Gastrocnemius medialis (tissue), 4 donors: ENCODE data around the gene C1QTNF6.

Experiments used
- CTCF ChIP-seq, 5 experiments: fragments of 450-650 bp in 3 of 5; fragments of 200-600 bp in 2 of 5; sonication (generic) in 2 of 5; IDR thresholded peaks in 4 of 5; conservative IDR thresholded peaks in 1 of 5; 1 replicate in 4 of 5; 2 replicates in 1 of 5; pipeline ENCODE4 v1.5.1; 2016 to 2019; ENCODE audit warnings: antibody characterized with exemption in 5 of 5, mild to moderate bottlenecking in 3 of 5, moderate library complexity in 3 of 5
- POLR2A ChIP-seq, 2 donors: fragments of 450-650 bp; IDR thresholded peaks; one replicate each; pipeline ENCODE4 v1.6.1; 2017; ENCODE audit warnings: antibody characterized with exemption in 2 of 2, mild to moderate bottlenecking in 2 of 2, moderate library complexity in 2 of 2

GRCh38 chr22:37179126-37179470, 8.9 kb downstream of the C1QTNF6 start:
- no peak for TF ChIP-seq POLR2A (IDR thresholded peaks at IDR 0.05)
- TF ChIP-seq CTCF (IDR thresholded peaks at IDR 0.05 in 4 of 5, conservative IDR thresholded peaks at IDR 0.05 in 1 of 5), result no peak
